GM10266 (cell line): ENCODE data around the gene C6.
"Not testable (repeated sequence)": the region's sequence is repeated elsewhere in the genome, so short reads cannot be mapped to it uniquely, and the experiment has no call there.

Source experiments
- DNase-seq: peaks from one replicate; pipeline ENCODE4 v3.0.0; 2012; ENCODE audit errors: extremely low spot score
- TF ChIP-seq, protein P1 (sequence below): IDR thresholded peaks from 2 replicates; pipeline ENCODE4 v1.5.1; 2012; ENCODE audit warnings: mild to moderate bottlenecking, low read depth; ENCODE audit not compliant: control insufficient read depth, insufficient read depth; ENCODE audit errors: missing control alignments

The C6 gene

DNA sequence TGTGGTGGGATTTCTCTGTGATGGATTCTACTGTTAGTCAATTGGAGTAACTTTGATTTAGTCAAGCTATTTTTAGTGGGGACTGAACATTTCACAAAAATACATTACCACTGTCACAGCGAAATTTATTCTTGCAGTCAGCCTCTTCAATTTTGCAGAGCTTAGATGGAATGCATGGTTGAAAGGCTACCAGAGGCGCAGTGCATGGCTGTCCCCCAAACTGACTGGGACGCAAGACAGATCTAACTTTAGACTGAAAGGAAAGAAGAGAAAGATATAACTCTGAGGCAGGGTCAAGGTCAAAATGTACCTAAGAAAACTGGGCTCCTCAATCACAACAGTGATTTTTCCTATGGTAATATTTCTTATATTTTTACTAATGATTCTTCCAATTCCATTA is 13.7 kb downstream of the C6 start:
- TF ChIP-seq, protein P1, sequence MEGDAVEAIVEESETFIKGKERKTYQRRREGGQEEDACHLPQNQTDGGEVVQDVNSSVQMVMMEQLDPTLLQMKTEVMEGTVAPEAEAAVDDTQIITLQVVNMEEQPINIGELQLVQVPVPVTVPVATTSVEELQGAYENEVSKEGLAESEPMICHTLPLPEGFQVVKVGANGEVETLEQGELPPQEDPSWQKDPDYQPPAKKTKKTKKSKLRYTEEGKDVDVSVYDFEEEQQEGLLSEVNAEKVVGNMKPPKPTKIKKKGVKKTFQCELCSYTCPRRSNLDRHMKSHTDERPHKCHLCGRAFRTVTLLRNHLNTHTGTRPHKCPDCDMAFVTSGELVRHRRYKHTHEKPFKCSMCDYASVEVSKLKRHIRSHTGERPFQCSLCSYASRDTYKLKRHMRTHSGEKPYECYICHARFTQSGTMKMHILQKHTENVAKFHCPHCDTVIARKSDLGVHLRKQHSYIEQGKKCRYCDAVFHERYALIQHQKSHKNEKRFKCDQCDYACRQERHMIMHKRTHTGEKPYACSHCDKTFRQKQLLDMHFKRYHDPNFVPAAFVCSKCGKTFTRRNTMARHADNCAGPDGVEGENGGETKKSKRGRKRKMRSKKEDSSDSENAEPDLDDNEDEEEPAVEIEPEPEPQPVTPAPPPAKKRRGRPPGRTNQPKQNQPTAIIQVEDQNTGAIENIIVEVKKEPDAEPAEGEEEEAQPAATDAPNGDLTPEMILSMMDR: no peak

GRCh38 chr5:41196197-41196596 is 17.1 kb downstream of the C6 start:
- no peak for DNase-seq
- TF ChIP-seq, protein P1: no peak

More for the DNA sequence above, 13.7 kb downstream of the C6 start:
- no peak for DNase-seq

DNA sequence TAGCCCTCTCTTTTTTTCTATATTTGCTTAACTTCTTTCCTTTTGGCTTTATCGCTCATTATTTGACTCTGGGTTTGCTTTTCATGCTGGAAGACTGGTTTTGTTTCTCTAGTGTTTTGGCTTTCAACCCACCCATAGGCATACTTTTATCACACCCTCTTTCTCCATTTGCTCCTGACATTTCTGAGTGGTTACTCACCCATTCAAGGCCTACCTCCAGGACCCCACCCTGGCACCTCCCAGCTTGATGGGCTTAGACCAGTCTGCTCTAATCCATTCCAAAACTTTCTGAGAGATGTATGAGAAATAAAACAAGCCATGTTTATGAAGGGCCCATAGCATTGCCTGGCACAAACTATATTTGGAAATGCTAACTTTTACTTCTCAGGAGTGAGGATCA is 18.1 kb downstream of the C6 start:
- TF ChIP-seq, protein P1: no peak
- DNase-seq: no peak

GRCh38 chr5:41194339-41194738 is 19.0 kb downstream of the C6 start:
- no peak for DNase-seq
- TF ChIP-seq, protein P1: no peak

- no peak for DNase-seq
- TF ChIP-seq, protein P1: no peak
These were observed 19.7 kb downstream of the C6 start for GRCh38 chr5:41193456-41194205.

DNA sequence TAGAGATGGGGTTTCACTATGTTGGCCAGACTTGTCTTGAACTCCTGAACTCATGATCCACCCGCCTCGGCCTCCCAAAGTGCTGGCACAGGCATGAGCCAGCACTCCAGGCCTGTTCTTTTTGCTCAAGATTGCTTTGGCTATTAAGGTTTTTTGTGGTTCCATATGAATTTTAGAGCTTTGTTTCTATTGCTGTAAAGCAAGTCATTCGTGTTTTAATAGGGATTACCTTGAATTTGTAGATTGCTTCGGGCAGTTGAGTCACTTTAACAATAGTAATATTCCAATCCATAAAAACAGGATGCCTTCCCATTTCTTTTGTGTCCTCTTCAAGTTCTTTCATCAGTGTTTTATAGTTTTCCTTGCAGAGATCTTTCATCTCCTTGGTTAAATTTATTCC is 22.1 kb downstream of the C6 start:
- no peak for DNase-seq
- TF ChIP-seq, protein P1: no peak

GRCh38 chr5:41186143-41186542 is 27.2 kb downstream of the C6 start:
- TF ChIP-seq, protein P1: no peak

DNA sequence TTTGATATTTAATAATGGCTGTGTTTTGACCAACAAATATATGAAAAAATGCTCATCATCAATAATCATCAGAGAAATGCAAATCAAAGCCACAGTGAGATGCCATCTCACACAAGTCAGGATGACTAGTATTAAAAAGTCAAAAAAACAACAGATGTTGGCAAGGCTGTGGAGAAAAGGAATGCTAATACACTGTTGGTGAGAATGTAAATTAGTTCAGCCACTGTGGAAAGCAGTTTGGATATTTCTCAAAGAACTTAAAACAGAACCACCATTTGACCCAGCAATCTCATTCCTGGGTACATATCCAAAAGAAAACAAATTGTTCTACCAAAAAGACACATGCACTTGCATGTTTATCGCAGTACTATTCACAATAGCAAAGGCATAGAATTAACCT is 30.0 kb downstream of the C6 start:
- not testable (repeated sequence) for DNase-seq

More at GRCh38 chr5:41186143-41186542, 27.2 kb downstream of the C6 start:
- no peak for DNase-seq
